NCI-H460 (cell line): ENCODE results near the gene CDKAL1. TPM values are rescaled to one million over a fixed set of nuclear protein-coding genes. Genes with fewer than 3 reads are reported as not detected.
"Not testable (repeated sequence)": the region's sequence is repeated elsewhere in the genome, so short reads cannot be mapped to it uniquely, and the experiment has no call there.

Experiments
- DNase-seq: peaks from one replicate; pipeline ENCODE4 v3.0.0-alpha.2; 2016; ENCODE audit warnings: low read depth; ENCODE audit errors: extremely low read depth
- polyA plus RNA-seq: library from polyadenylated mRNA; depleted of rRNA; stranded (reverse); fragments of >200 nt; gene quantifications from 2 replicates; pipeline ENCODE4 v1.2.3, GENCODE V29; 2014; cell fraction: nucleus; rRNA removed
- total RNA-seq: library from RNA; depleted of rRNA; stranded (reverse); fragments of >200 nt; shearing (Covaris generic); gene quantifications from 2 replicates; pipeline ENCODE4 v1.2.3, GENCODE V29; 2014; rRNA removed

The CDKAL1 gene
- total RNA-seq = 10.3 and 12.3 TPM in 2 replicates
- 2.9 and 5.6 TPM in 2 replicates for polyA plus RNA-seq

GRCh38 chr6:20534295-20535262, at the start of gene CDKAL1:
TSS of gene CDKAL1 (plus strand) at chr6:20534457. CDS start at chr6:20546351, 11,894 bp downstream.
- DNase-seq = peak; percentile 81

GRCh38 chr6:20486641-20487040, 47.6 kb upstream of the CDKAL1 start:
- DNase-seq = no peak

- DNase-seq = no peak
Observed at GRCh38 chr6:20487669-20488375, 46.4 kb upstream of the CDKAL1 start.

GRCh38 chr6:20490591-20490990, 43.7 kb upstream of the CDKAL1 start:
- no peak for DNase-seq

GRCh38 chr6:20492099-20492498, 42.2 kb upstream of the CDKAL1 start:
- no peak for DNase-seq

GRCh38 chr6:20497216-20498040, 36.8 kb upstream of the CDKAL1 start:
- DNase-seq = no peak

GRCh38 chr6:20498041-20498385, 36.2 kb upstream of the CDKAL1 start:
- DNase-seq = no peak

GRCh38 chr6:20509212-20509611, 25.0 kb upstream of the CDKAL1 start:
- no peak for DNase-seq

GRCh38 chr6:20511852-20512251, 22.4 kb upstream of the CDKAL1 start:
- no peak for DNase-seq

GRCh38 chr6:20525208-20525607, 9.0 kb upstream of the CDKAL1 start:
- not testable (repeated sequence) for DNase-seq

- peak; percentile 44 for DNase-seq
Observed at GRCh38 chr6:20529086-20529448, 5.2 kb upstream of the CDKAL1 start.

- DNase-seq = no peak
Observed at GRCh38 chr6:20532881-20533280, 1.4 kb upstream of the CDKAL1 start.

- no peak for DNase-seq
Observed at GRCh38 chr6:20533746-20534294, 437 bp upstream of the CDKAL1 start.

GRCh38 chr6:20538131-20538662, 3.9 kb downstream of the CDKAL1 start:
- DNase-seq = no peak

GRCh38 chr6:20538907-20539306, 4.7 kb downstream of the CDKAL1 start:
- no peak for DNase-seq

GRCh38 chr6:20539387-20539786, 5.1 kb downstream of the CDKAL1 start:
- no peak for DNase-seq

- DNase-seq = no peak
Observed at GRCh38 chr6:20540683-20541082, 6.4 kb downstream of the CDKAL1 start.

- DNase-seq = no peak
Observed at GRCh38 chr6:20541382-20541781, 7.1 kb downstream of the CDKAL1 start.

GRCh38 chr6:20542927-20543602, 8.8 kb downstream of the CDKAL1 start:
- DNase-seq = no peak

GRCh38 chr6:20548264-20548663, 14.0 kb downstream of the CDKAL1 start:
- no peak for DNase-seq
